Neural progenitor cell (in vitro differentiated cells): ENCODE results near the gene OR1S1. TPM values are rescaled to one million over a fixed set of nuclear protein-coding genes. Genes with fewer than 3 reads are reported as not detected.

Experiments used
- DNase-seq: peaks from one replicate; pipeline ENCODE4 v3.0.0-alpha.2; 2016; ENCODE audit warnings: low spot score
- H2AFZ ChIP-seq: fragments of 200-600 bp; sonication (generic); replicated peaks from 2 replicates; pipeline ENCODE4 v1.6.1; 2016; ENCODE audit warnings: antibody characterized with exemption
- H3F3A ChIP-seq: fragments of 200-600 bp; sonication (generic); 2 replicates; pipeline ENCODE4 v1.6.1; 2016; ENCODE audit warnings: antibody characterized with exemption, low read depth
- H3K27ac ChIP-seq: fragments of 200-600 bp; sonication (generic); 2 replicates; pipeline ENCODE4 v1.5.1; 2016; ENCODE audit warnings: mild to moderate bottlenecking
- H3K27me3 ChIP-seq: fragments of 200-600 bp; sonication (generic); 2 replicates; pipeline ENCODE4 v1.6.1; 2016; ENCODE audit warnings: mild to moderate bottlenecking, moderate library complexity
- H3K36me3 ChIP-seq: fragments of 200-600 bp; sonication (generic); 2 replicates; pipeline ENCODE4 v1.5.1; 2016
- H3K4me1 ChIP-seq: fragments of 200-600 bp; sonication (generic); 2 replicates; pipeline ENCODE4 v1.6.1; 2016; ENCODE audit warnings: mixed run types
- H3K4me2 ChIP-seq: fragments of 200-600 bp; sonication (generic); 2 replicates; pipeline ENCODE4 v1.6.1; 2016
- H3K4me3 ChIP-seq: fragments of 200-600 bp; sonication (generic); 2 replicates; pipeline ENCODE4 v1.5.1; 2016
- H3K79me2 ChIP-seq: fragments of 200-600 bp; sonication (generic); 2 replicates; pipeline ENCODE4 v1.6.1; 2016; ENCODE audit warnings: low read depth
- H3K9ac ChIP-seq: fragments of 200-600 bp; sonication (generic); 2 replicates; pipeline ENCODE4 v1.6.1; 2016
- H3K9me3 ChIP-seq: fragments of 200-600 bp; sonication (generic); 2 replicates; pipeline ENCODE4 v1.5.1; 2016; ENCODE audit warnings: low read depth
- H4K20me1 ChIP-seq: fragments of 200-600 bp; sonication (generic); 2 replicates; pipeline ENCODE4 v1.6.1; 2016; ENCODE audit warnings: low read depth
- H3K27ac Mint-ChIP-seq: 3 replicates; pipeline ENCODE4 v1.8.0; 2021; ENCODE audit warnings: mixed read lengths
- H3K27me3 Mint-ChIP-seq: 2 replicates; pipeline ENCODE4 v1.8.0; 2022; ENCODE audit warnings: low read depth, mild to moderate bottlenecking, inconsistent platforms, moderate library complexity, mixed read lengths; ENCODE audit not compliant: insufficient read depth
- H3K36me3 Mint-ChIP-seq: 3 replicates; pipeline ENCODE4 v1.8.0; 2021; ENCODE audit warnings: mixed read lengths
- H3K4me1 Mint-ChIP-seq: 3 replicates; pipeline ENCODE4 v1.8.0; 2021; ENCODE audit warnings: mixed read lengths
- H3K4me3 Mint-ChIP-seq: 3 replicates; pipeline ENCODE4 v1.8.0; 2021; ENCODE audit warnings: mild to moderate bottlenecking, moderate library complexity, mixed read lengths
- H3K9me3 Mint-ChIP-seq: 3 replicates; pipeline ENCODE4 v1.8.0; 2020; ENCODE audit warnings: mixed read lengths
- CTCF ChIP-seq: fragments of 200-600 bp; sonication (generic); IDR thresholded peaks from 2 replicates; pipeline ENCODE4 v1.5.1; 2017; ENCODE audit warnings: antibody characterized with exemption, mild to moderate bottlenecking
- EZH2 ChIP-seq: fragments of 200-600 bp; sonication (generic); IDR thresholded peaks from 2 replicates; pipeline ENCODE4 v1.6.1; 2017; ENCODE audit warnings: antibody characterized with exemption, mild to moderate bottlenecking, moderate library complexity
- EZH2phosphoT487 ChIP-seq: fragments of 200-600 bp; sonication (generic); IDR thresholded peaks from 2 replicates; pipeline ENCODE4 v1.6.1; 2017; ENCODE audit warnings: antibody characterized with exemption
- total RNA-seq: library from RNA; depleted of rRNA; stranded (reverse); fragments of >200 nt; gene quantifications from 2 replicates; pipeline ENCODE4 v1.2.3, GENCODE V29; 2015; ENCODE audit warnings: low replicate concordance

The OR1S1 gene
- total RNA-seq, 1 donor from 2014 or later, result not detected

- Histone ChIP-seq H3K9me3 (no peaks in the 10 kb centered on the region), H3K9ac (no peak overlapping the region), H3K79me2 (no peaks in the 10 kb centered on the region), H3K27ac (no peak overlapping the region), H4K20me1 (no peaks in the 10 kb centered on the region), H3K36me3 (no peaks in the 10 kb centered on the region), H3K4me1 (no peaks in the 10 kb centered on the region), H3K27me3 (no peaks in the 10 kb centered on the region), H2AFZ (no peak overlapping the region), H3K4me3 (no peak overlapping the region), H3K4me2 (no peak overlapping the region), H3F3A (no peaks in the 10 kb centered on the region)
- no peak for DNase-seq
- Mint-ChIP-seq H3K36me3 (no peaks in the 10 kb centered on the region), H3K27ac (no peak overlapping the region), H3K4me3 (no peak overlapping the region), H3K27me3 (peaks cover 2% of the 10 kb centered on the region), H3K4me1 (no peaks in the 10 kb centered on the region), H3K9me3 (no peaks in the 10 kb centered on the region)
- TF ChIP-seq EZH2, result no peak
- no peak for TF ChIP-seq CTCF
- no peak for TF ChIP-seq EZH2phosphoT487
Observed at GRCh38 chr11:58186938-58187337, 25.6 kb upstream of the OR1S1 start.

GRCh38 chr11:58188770-58189169 is 23.8 kb upstream of the OR1S1 start, which contains the start of gene OR9Q2:
OR9Q2 (plus strand) TSS chr11:58189070; CDS start chr11:58190491, 1,421 bp downstream.
- Histone ChIP-seq H3K4me1 (no peaks in the 10 kb centered on the region), H3K9ac (no peak within 1 kb of the TSS), H3K4me3 (no peak within 1 kb of the TSS), H4K20me1 (no peaks in the 10 kb centered on the region), H3K79me2 (no peaks in the 10 kb centered on the region), H3K27ac (no peak within 1 kb of the TSS), H3K36me3 (no peaks in the 10 kb centered on the region), H3K9me3 (no peaks in the 10 kb centered on the region), H3K4me2 (no peak within 1 kb of the TSS), H3K27me3 (no peaks in the 10 kb centered on the region), H2AFZ (no peak within 1 kb of the TSS), H3F3A (no peaks in the 10 kb centered on the region)
- Mint-ChIP-seq H3K9me3 (no peaks in the 10 kb centered on the region), H3K27me3 (peaks cover 2% of the 10 kb centered on the region), H3K4me1 (no peaks in the 10 kb centered on the region), H3K36me3 (no peaks in the 10 kb centered on the region), H3K4me3 (no peak within 1 kb of the TSS), H3K27ac (no peak within 1 kb of the TSS)
- DNase-seq, result no peak
- TF ChIP-seq EZH2phosphoT487 (no peak), CTCF (no peak), EZH2 (no peak)

GRCh38 chr11:58192229-58192628 is 20.3 kb upstream of the OR1S1 start:
- Mint-ChIP-seq H3K9me3 (no peaks in the 10 kb centered on the region), H3K36me3 (no peaks in the 10 kb centered on the region), H3K4me1 (no peaks in the 10 kb centered on the region), H3K4me3 (no peak overlapping the region), H3K27ac (no peak overlapping the region), H3K27me3 (peaks cover 2% of the 10 kb centered on the region)
- no peak overlapping the region for H3K4me3 ChIP-seq
- no peak overlapping the region for H3K9ac ChIP-seq
- no peaks in the 10 kb centered on the region for H4K20me1 ChIP-seq
- H3K4me1 ChIP-seq, result no peaks in the 10 kb centered on the region
- H2AFZ ChIP-seq, result no peak overlapping the region
- no peaks in the 10 kb centered on the region for H3K36me3 ChIP-seq
- H3K4me2 ChIP-seq, result no peak overlapping the region
- no peak for TF ChIP-seq CTCF
- no peak for TF ChIP-seq EZH2
- TF ChIP-seq EZH2phosphoT487, result no peak
- H3K9me3 ChIP-seq, result no peaks in the 10 kb centered on the region
- H3F3A ChIP-seq, result no peaks in the 10 kb centered on the region
- no peaks in the 10 kb centered on the region for H3K27me3 ChIP-seq
- H3K27ac ChIP-seq, result no peak overlapping the region
- DNase-seq, result no peak
- no peaks in the 10 kb centered on the region for H3K79me2 ChIP-seq

GRCh38 chr11:58193391-58193790 is 19.1 kb upstream of the OR1S1 start:
- no peak overlapping the region for H3K27ac ChIP-seq
- no peaks in the 10 kb centered on the region for H3F3A ChIP-seq
- peaks cover 2% of the 10 kb centered on the region for H3K27me3 Mint-ChIP-seq
- H3K4me2 ChIP-seq, result no peak overlapping the region
- H2AFZ ChIP-seq, result no peak overlapping the region
- no peaks in the 10 kb centered on the region for H3K9me3 ChIP-seq
- H3K9ac ChIP-seq, result no peak overlapping the region
- H4K20me1 ChIP-seq, result no peaks in the 10 kb centered on the region
- H3K4me1 ChIP-seq, result no peaks in the 10 kb centered on the region
- TF ChIP-seq EZH2phosphoT487 (no peak), EZH2 (no peak), CTCF (no peak)
- no peaks in the 10 kb centered on the region for H3K9me3 Mint-ChIP-seq
- H3K27ac Mint-ChIP-seq, result no peak overlapping the region
- no peaks in the 10 kb centered on the region for H3K27me3 ChIP-seq
- no peaks in the 10 kb centered on the region for H3K4me1 Mint-ChIP-seq
- H3K36me3 Mint-ChIP-seq, result no peaks in the 10 kb centered on the region
- H3K79me2 ChIP-seq, result no peaks in the 10 kb centered on the region
- H3K4me3 ChIP-seq, result no peak overlapping the region
- no peaks in the 10 kb centered on the region for H3K36me3 ChIP-seq
- no peak for DNase-seq
- H3K4me3 Mint-ChIP-seq, result no peak overlapping the region
